ENCODE results near the gene SLC23A1.
"Not testable (repeated sequence)": the region's sequence is repeated elsewhere in the genome, so short reads cannot be mapped to it uniquely, and the experiment has no call there.

Gene SLC23A1

GRCh38 chr5:139389701-139390638 is 6.9 kb upstream of the SLC23A1 start, which contains the start of gene MZB1:
Gene MZB1 (minus strand): TSS chr5:139389913. CDS start chr5:139389856, 57 bp downstream.
- DNase-seq = no peak

DNA sequence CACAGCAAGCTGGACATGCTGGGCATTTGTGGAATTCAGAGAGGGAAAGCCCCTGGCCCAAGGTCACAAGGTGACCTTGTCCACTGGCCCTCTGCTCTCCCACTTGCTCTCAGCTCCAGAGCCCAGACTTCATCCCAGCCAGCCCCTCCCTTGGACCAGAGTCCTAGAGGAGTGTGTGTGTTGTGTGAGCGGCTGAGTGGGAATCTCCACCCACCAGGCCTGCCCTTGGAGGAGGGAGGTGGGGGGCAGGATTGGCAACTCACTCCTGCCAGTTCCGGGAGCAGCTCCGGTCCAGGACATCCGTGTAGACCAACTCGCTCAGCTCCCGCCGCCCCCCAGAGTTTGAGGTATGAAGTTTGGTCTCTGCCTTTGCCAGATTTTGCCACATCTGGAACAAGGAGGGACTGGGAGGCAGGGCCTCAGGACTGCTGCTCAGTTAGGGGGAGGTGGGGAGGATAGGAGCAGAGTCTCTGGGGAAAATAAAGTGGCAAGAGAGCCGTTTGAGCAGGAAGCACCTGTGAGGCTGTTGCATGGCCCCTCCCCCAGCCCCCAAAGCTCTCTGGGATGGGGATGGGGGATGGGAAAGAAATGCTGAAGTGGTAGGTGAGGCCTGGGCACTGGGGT is 5.2 kb upstream of the SLC23A1 start:
- DNase-seq = no peak

DNA sequence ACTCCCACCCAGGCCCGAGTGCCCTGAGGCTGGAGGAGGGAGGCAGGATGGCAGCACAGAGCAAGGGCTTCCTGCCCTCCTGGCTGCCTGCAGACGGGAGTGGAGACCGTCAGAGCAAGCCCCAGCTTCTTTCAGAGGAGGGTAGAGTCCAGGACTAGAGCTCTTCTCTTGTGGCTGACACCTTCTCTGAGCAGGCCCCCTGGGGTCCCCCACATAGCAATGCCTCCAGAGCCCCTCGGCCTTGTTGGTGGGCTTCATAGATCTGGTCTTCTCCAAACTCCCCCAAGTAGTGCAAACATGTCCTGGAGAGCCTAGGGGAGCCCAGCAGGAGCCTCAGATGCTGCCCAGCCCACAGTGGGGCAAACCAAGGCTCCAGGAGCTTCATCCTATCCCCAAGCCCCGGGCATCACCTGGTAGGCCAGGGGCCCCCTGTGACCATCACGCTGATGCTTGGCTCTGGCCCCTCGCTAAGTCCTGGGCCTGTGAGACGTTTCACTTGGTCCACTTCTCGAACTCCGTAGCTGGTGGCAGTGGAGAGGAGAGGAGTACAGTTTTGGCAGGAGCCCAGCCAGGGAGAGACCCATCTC is 4.6 kb upstream of the SLC23A1 start:
- no peak for DNase-seq

- not testable (repeated sequence) for DNase-seq
Measured at GRCh38 chr5:139386956-139387355, 3.9 kb upstream of the SLC23A1 start.

GRCh38 chr5:139386050-139386438 is 2.9 kb upstream of the SLC23A1 start:
- DNase-seq = no peak

DNA sequence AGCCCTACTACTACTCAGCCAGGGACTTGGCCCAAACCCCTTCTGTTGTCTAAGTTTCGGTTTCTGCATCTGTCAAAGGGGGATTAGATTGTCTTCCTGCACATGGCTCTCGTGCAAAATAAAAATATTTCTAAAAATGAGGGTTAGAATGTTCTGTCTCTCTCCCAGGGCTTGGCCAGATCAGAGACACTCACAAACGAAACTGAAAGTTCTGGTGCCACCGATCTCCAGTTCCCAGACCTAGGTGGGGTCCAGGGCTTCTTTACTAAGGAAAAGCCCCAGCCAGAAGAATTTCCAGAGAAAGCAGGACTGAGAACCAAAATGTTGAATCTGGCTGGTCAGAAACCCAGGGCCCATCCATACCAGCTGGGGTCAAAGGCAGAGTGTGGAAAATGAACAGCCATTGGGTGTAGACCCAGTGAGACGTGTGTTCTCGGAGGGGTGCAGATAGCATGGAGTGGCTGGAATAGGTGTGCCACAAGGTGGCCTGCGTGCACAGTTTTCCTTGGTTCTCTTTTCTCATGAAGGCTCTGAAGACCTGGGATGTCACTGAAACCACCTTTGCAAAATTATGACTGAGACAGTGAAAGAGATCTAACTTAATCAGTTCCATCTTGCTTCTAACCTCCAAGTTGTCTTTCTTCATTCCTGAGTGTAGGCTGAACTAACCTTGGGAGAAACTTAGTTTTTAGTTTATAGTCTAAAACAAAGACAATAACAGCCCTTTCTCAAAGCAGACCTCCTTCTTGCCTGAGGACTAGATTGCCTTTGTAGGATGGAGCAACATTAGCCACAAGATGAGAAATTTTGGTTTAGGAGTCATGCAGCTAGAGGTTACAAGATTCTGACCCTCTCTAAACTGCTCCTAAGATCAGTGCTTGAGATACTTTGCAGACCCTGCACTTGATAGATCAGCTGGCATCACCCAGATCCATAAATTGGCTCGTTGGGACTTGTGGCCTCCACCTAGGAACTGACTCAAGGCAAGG is 2.3 kb upstream of the SLC23A1 start:
- DNase-seq = no peak

DNA sequence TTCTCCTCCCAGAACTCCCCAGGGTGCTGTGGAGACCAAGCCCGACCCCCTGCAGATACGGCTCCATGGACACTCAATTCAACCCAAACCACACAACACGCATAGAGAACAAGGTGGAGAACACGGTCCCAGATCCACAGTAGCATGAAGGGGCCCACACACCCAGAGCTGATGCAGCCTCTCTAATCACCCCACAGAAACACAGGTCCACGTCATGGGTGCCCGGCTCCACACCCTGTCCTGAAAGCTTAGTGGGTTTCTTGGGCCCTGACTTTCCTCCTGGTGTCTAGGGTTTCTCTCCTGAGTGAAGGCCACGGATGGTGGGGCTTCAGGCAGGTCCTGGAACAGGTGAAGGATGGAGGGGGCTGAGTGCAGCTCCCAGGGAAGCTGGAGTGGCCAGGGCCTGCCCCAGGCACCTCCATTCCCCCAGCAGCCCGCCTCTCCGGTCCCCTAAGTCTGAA is 1.5 kb upstream of the SLC23A1 start:
- DNase-seq = no peak

- no peak for DNase-seq
Measured at GRCh38 chr5:139383993-139384590, 995 bp upstream of the SLC23A1 start.

GRCh38 chr5:139382807-139383206 is 290 bp downstream of the SLC23A1 start:
- no peak for DNase-seq

DNA sequence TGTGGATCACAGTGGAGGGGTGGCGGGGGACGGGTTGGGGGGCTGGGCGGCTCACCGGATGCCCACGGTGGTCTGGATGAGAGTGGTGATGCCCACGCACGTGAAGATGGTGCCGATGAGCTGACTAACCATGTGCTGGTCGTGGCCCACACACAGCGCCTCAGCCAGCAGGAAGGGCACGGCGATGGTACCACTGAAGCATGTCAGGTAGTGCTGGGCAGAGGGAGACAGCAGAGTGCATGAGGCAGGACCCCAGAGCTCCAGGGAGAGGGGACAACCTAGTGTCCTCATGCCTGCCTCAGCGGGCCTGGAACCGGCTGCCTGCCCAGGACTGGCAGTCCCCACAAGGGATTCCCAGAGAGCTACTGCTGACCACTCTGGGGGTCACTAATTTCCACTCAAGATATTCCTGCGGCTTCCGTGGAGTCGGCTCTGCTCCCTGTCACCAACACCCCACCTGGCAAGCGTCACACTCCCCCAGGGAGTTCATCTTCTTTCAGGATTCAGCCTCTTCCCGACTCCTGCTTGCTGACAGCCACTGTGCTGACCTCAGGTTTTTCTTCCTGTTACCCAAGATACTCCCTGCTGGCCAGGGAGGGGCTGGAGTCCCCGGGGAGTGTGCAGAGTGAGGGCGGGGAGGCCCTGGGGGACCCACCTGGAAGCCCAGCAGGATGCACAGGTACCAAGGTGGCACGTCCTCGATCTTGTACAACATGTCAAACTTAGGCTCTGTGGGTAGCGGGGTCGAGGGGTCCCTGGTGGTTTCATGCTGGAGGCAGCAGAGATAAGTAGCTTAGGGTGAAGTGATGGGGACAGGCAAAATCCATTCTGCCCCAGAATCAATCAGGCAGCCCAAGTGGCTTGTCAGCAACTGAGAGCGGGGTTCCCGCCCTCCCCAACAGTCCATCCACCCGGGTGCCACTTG is 998 bp downstream of the SLC23A1 start:
- DNase-seq = no peak

DNA sequence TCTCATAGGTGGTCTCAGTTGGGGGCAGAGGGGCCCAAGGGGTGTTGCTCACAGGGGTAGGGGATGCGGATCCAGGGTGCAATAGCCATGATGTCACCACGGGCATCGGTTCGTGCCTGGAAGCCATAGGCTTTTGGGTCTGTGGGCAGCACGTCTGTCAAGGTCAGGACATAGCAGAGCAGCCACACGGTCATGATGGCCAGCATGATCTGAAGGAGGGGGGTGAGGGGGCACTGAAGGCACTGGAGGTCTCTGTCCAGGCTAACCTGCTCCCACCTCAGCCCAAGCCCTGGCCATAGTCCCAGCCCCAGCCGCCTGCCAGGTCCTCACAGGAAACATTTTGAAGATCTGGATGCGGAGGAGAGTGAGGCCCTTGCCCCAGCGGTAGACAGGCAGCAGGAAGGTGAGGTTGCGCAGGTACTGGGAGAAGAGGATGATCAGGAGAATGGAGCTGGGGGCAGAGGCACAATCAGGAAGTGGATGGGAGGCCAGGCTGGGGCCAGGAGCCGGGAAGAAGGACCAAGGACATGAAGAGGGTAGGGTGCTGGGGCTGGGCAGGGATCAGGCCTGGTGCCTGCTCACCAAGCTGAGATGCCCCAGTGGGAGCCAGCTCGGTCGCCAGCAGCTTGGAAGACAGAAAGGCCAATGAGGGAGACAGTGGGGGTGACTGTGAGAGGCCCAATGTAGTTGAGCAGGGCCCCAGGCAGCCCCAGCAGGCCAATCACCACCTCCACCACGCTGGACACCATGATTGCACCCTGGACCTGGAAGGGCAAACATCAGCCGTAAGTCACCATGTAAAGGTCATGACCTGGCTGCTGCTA is 3.3 kb downstream of the SLC23A1 start:
- no peak for DNase-seq

DNA sequence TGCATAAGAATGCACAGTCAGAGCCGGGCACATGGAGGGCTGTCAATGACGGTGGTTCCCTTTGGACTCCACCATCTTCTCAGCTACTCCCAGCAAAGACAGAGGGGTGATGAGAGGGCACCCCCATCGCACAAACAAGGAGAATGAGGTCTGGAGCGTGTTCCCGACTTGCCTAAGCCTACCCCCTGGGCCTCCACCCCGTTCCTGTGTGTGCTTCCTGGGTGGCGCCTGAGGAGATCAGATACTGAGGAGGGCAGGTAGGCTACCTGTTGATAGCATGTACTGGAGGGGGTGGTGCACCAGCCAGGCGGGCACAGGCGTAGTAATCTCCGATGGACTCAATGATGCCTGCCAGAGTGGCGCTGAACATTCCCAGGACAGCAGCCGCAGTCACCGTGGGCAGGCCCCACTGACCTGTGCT is 4.1 kb downstream of the SLC23A1 start:
- no peak for DNase-seq

DNA sequence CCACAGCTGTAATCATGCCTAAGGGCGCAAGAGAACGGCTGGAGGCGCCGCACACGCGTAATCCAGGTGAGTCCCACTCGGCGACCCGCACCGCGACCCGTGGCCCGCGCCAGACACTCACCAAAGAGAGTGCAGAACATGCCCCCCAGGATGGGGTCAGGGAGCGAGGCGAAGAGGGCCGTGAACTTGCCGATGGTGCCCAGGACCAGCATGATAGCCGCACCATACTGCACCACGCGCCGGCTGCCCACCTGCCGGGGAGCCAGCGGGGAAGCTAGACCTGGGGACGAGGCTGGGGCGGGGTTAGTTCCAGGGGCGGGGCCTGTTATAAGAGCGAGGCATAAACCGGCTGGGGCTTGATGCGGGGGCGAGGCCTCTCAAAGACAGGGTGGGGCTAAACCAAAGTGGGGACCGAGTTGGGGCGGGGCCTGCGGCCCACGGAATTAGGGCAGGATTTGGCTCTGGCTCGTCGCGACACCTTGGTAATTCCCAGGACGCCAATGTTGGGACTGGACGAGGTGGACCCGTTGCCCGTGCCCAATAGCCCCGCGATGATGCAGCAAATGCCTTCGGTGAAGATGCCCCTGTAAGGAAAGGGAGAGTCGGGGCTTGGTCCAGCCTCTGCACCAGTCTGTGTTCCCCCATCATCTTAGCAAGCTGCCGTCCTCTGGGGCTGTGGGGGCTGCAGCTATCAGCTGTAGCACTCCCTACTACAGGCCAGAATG is 4.8 kb downstream of the SLC23A1 start:
- DNase-seq = no peak

- no peak for DNase-seq
Measured at GRCh38 chr5:139377226-139377625, 5.9 kb downstream of the SLC23A1 start.

DNA sequence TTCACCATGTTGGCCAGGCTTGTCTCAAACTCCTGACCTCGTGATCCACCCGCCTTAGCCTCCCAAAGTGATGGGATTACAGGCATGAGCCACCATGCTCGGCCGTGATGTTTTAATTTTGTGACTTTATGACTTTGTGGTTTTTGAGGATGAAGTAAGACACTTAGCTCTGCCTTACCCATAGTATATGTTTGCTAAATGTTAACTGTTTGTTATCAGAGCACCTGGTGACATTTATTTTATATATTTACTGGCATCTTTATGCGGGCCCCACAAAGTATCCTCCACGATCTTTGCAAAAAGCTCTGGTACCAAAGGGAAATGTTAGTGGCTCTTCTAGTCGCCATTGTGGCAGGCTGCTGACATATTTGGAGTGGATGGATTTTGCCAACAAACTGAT is 6.7 kb downstream of the SLC23A1 start:
- no peak for DNase-seq

GRCh38 chr5:139374909-139375308 is 8.2 kb downstream of the SLC23A1 start:
- DNase-seq = no peak

DNA sequence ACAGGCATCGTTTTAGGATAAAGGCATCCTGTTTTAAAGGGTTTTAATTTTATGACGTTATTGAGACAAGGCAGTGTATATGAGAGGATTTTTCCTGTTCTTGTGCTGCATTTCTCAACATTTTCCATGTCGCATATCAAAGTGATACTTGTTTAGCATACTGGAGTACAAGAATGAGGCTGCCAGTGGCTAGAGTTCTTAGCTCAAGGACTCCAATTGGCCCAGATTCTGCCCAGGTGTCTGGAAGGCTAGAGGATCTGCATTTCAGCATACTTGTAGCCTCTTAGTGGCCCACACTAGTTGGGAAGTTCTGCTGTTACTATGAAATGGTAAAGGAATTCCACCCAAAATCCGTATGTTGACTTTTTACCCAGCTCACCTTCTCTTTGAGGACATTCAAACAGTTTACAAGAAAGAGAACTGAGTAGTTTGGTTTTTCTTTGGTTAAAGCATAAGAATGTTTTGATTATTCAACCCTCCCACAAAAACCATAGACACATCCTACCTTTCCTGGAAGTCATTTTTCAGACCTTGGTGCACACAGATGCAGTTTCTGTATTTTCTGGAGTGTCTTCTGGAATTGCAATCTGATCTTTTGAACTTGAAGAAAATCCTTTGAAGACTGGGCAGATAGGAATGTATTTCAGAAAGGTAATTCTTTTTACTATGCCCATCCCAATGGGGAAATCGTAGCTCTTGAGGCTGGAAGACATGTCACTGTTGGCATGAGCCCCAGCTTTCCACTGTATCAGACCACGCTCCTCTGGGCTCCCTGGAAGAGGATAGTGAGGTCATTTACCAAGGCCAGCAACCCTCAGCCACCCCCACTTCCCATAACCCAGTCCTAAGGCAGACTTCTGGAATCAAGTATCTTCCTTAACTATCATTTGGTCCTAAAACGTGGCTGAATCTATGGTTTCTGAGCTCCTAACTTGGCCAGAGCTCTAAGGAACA is 11.3 kb downstream of the SLC23A1 start:
- DNase-seq = no peak

DNA sequence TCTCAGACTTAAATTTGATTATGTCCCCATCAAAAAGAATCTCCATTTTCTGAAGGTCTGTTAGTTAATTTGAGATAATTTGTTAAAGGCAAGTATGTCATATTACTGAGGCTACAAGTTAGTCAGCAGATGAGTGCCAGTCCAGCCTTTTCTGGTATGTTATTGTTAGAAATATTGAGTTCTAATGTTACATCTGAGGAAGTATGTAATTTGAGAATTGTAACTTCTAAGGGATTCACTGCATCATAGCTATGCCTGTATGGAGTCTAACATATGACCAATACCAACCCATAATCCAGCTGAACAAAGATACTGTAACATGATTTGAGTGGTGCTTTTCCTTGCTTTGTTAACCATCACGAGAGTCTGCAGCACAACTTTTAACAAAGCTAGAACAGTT is 13.9 kb downstream of the SLC23A1 start:
- no peak for DNase-seq
